SU-DHL-6 (cell line): ENCODE results near the gene SCIN.
"Not testable (repeated sequence)": the region's sequence is repeated elsewhere in the genome, so short reads cannot be mapped to it uniquely, and the experiment has no call there.

ENCODE experiments used
- H2AFZ ChIP-seq: fragments of 200-600 bp; sonication (generic); 2 replicates; pipeline ENCODE4 v1.6.1; 2014; ENCODE audit warnings: low read depth, mild to moderate bottlenecking, moderate library complexity, mixed read lengths, antibody characterized with exemption, low read length; ENCODE audit not compliant: severe bottlenecking
- H3F3A ChIP-seq: fragments of 200-600 bp; shearing (Covaris generic); 2 replicates; pipeline ENCODE4 v1.6.0; 2016; ENCODE audit warnings: antibody characterized with exemption, mild to moderate bottlenecking; ENCODE audit not compliant: insufficient read depth
- H3K27ac ChIP-seq: fragments of 200-600 bp; sonication (generic); 2 replicates; pipeline ENCODE4 v1.5.1; 2016; ENCODE audit warnings: low read depth, mild to moderate bottlenecking, low read length, moderate library complexity, mixed read lengths
- H3K27me3 ChIP-seq: fragments of 200-600 bp; sonication (generic), shearing (Covaris generic); 2 replicates; pipeline ENCODE4 v1.6.0; 2014; ENCODE audit warnings: mild to moderate bottlenecking, low read length
- H3K36me3 ChIP-seq: fragments of 200-600 bp; sonication (generic); 2 replicates; pipeline ENCODE4 v1.6.1; 2014; ENCODE audit warnings: mild to moderate bottlenecking, low read length, mixed read lengths
- H3K4me2 ChIP-seq: fragments of 300-600, 200-600 bp; shearing (Covaris generic), sonication (generic); 2 replicates; pipeline ENCODE4 v1.6.0; 2014; ENCODE audit warnings: low read length, low read depth, mild to moderate bottlenecking; ENCODE audit not compliant: poor library complexity, severe bottlenecking
- H3K4me3 ChIP-seq: fragments of 200-600 bp; sonication (generic); 2 replicates; pipeline ENCODE4 v1.5.1; 2014; ENCODE audit warnings: antibody characterized with exemption, low read length, mild to moderate bottlenecking, mixed read lengths; ENCODE audit not compliant: insufficient read depth, poor library complexity, severe bottlenecking
- H3K79me2 ChIP-seq: fragments of 200-600 bp; sonication (generic); 2 replicates; pipeline ENCODE4 v1.6.1; 2014; ENCODE audit warnings: mild to moderate bottlenecking, low read length, moderate library complexity; ENCODE audit not compliant: insufficient read depth
- H3K9ac ChIP-seq: fragments of 200-600 bp; sonication (generic); 2 replicates; pipeline ENCODE4 v1.7.0; 2014; ENCODE audit warnings: mild to moderate bottlenecking, low read length
- H3K9me2 ChIP-seq: fragments of 200-600 bp; sonication (generic); replicated peaks from 2 replicates; pipeline ENCODE4 v1.6.1; 2014; ENCODE audit warnings: low read length; ENCODE audit not compliant: insufficient read depth
- H3K9me3 ChIP-seq: fragments of 200-600 bp; sonication (generic); 2 replicates; pipeline ENCODE4 v1.6.1; 2014; ENCODE audit warnings: low read length, mixed read lengths; ENCODE audit not compliant: insufficient read depth
- H4K20me1 ChIP-seq: fragments of 200-600 bp; sonication (generic); 2 replicates; pipeline ENCODE4 v1.6.1; 2014; ENCODE audit warnings: low read depth, mild to moderate bottlenecking, antibody characterized with exemption, low read length, moderate library complexity, mixed read lengths
- EZH2phosphoT487 ChIP-seq: fragments of 200-600 bp; sonication (generic), shearing (Covaris generic); conservative IDR thresholded peaks from 2 replicates; pipeline ENCODE4 v1.6.1; 2018; ENCODE audit warnings: mild to moderate bottlenecking, antibody characterized with exemption, low read length, moderate library complexity, mixed read lengths
- TF ChIP-seq, protein P1 (sequence below): fragments of 200-600 bp; sonication (generic); IDR thresholded peaks from one replicate; pipeline ENCODE4 v1.5.1; 2017; ENCODE audit warnings: antibody characterized with exemption, mild to moderate bottlenecking, low read length, moderate library complexity; ENCODE audit not compliant: insufficient read depth, poor library complexity, severe bottlenecking

The SCIN gene

DNA sequence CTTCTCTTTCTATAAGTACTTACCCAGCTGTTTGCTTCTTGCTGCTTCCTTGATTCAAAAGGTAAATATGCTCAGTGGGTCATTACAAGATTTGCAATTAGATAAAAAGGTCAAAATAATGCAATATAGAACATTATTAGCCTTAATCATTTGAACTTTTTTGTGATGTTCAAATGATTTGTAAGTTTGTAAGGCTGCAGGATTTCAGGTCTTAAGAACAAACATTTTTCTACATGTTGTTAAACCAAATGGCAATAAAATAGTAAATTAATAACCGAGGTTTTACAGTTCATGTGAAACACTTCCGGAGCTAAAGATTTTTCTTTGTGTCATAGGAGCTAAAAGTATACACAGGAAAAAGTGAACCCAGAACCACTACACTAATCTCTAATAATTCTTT lies 16.2 kb upstream of the SCIN start:
- no peak for TF ChIP-seq EZH2phosphoT487
- TF ChIP-seq, protein P1, sequence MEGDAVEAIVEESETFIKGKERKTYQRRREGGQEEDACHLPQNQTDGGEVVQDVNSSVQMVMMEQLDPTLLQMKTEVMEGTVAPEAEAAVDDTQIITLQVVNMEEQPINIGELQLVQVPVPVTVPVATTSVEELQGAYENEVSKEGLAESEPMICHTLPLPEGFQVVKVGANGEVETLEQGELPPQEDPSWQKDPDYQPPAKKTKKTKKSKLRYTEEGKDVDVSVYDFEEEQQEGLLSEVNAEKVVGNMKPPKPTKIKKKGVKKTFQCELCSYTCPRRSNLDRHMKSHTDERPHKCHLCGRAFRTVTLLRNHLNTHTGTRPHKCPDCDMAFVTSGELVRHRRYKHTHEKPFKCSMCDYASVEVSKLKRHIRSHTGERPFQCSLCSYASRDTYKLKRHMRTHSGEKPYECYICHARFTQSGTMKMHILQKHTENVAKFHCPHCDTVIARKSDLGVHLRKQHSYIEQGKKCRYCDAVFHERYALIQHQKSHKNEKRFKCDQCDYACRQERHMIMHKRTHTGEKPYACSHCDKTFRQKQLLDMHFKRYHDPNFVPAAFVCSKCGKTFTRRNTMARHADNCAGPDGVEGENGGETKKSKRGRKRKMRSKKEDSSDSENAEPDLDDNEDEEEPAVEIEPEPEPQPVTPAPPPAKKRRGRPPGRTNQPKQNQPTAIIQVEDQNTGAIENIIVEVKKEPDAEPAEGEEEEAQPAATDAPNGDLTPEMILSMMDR = no peak

GRCh38 chr7:12554872-12555271 lies 15.6 kb upstream of the SCIN start:
- 0 out of 2 replicates have a peak, but pooled peaks cover 5% of the 10 kb centered on the region for H4K20me1 ChIP-seq
- no peak overlapping the region for H3K4me3 ChIP-seq
- no peaks in the 10 kb centered on the region for H3F3A ChIP-seq
- TF ChIP-seq, protein P1 = no peak
- TF ChIP-seq EZH2phosphoT487 = no peak
- H3K79me2 ChIP-seq = no peaks in the 10 kb centered on the region
- H3K27ac ChIP-seq = no peak overlapping the region
- H3K36me3 ChIP-seq = no peaks in the 10 kb centered on the region
- H3K9me2 ChIP-seq = no peaks in the 10 kb centered on the region
- H2AFZ ChIP-seq = no peak overlapping the region
- no peaks in the 10 kb centered on the region for H3K27me3 ChIP-seq
- no peaks in the 10 kb centered on the region for H3K9me3 ChIP-seq
- H3K4me2 ChIP-seq = no peak overlapping the region
- H3K9ac ChIP-seq = no peak overlapping the region

More for the DNA sequence above, 16.2 kb upstream of the SCIN start:
- no peak overlapping the region for H3K4me3 ChIP-seq
- H3K27ac ChIP-seq = no peak overlapping the region
- no peaks in the 10 kb centered on the region for H3K36me3 ChIP-seq
- no peaks in the 10 kb centered on the region for H3K9me2 ChIP-seq
- no peaks in the 10 kb centered on the region for H3K79me2 ChIP-seq
- H3F3A ChIP-seq = no peaks in the 10 kb centered on the region
- H3K4me2 ChIP-seq = no peak overlapping the region
- no peak overlapping the region for H2AFZ ChIP-seq
- no peak overlapping the region for H3K9ac ChIP-seq
- H4K20me1 ChIP-seq = 0 out of 2 replicates have a peak, but pooled peaks cover 1% of the 10 kb centered on the region
- H3K9me3 ChIP-seq = no peaks in the 10 kb centered on the region
- no peaks in the 10 kb centered on the region for H3K27me3 ChIP-seq

- not testable (repeated sequence) for H3K27ac ChIP-seq, H3K27me3 ChIP-seq, H3K9me2 ChIP-seq, H3K9ac ChIP-seq, H3K9me3 ChIP-seq, H3K36me3 ChIP-seq, H4K20me1 ChIP-seq, H3K4me2 ChIP-seq, H2AFZ ChIP-seq, H3F3A ChIP-seq, H3K4me3 ChIP-seq, H3K79me2 ChIP-seq
Measured at GRCh38 chr7:12555695-12556094, 14.8 kb upstream of the SCIN start.

DNA sequence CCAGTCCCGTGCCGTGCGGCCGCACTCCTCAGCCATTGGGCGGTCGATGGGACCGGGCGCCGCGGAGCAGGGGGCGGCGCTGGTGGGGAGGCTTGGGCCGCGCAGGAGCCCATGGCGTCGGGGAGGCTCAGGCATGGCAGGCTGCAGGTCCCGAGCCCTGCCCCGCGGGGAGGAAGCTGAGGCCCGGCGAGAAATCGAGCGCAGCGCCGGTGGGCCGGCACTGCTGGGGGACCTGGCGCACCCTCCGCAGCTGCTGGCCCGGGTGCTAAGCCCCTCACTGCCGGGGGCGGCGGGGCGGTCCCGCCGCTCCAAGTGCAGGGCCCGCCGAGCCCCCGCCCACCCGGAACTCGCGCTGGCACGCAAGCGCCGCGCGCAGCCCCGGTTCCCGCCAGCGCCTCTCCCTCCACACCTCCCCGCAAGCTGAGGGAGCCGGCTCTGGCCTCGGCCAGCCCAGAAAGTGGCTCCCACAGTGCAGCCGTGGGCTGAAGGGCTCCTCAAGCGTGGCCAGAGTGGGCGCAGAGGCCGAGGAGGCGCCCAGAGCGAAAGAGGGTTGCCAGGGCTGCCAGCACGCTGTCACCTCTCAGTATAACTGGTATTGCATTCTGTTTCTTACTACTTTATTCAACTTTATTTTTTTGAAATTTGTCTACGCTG lies 14.3 kb upstream of the SCIN start:
- H3K27ac ChIP-seq, H3K4me2 ChIP-seq, H3K9ac ChIP-seq, H3K4me3 ChIP-seq, H3K79me2 ChIP-seq, H3F3A ChIP-seq, H4K20me1 ChIP-seq, H3K27me3 ChIP-seq, H2AFZ ChIP-seq, H3K36me3 ChIP-seq, H3K9me2 ChIP-seq, H3K9me3 ChIP-seq: not testable (repeated sequence)
